DND-41 (cell line): ENCODE results near the gene TXLNA.

Experiments
- ATAC-seq: fragments of 200-7000 bp; cut with Tn5 transposase; 3 replicates; pipeline ENCODE4 v1.9.1; 2021; ENCODE audit warnings: low read depth; ENCODE audit not compliant: insufficient read depth
- DNase-seq: peaks from one replicate; pipeline ENCODE4 v3.0.0-alpha.2; 2020
- H2AFZ ChIP-seq: 2 replicates; pipeline ENCODE4 v1.6.0; 2012; ENCODE audit warnings: low read depth, low read length
- H3K27ac ChIP-seq: 2 replicates; pipeline ENCODE4 v1.5.1; 2012; ENCODE audit warnings: low read length, inconsistent platforms
- H3K27me3 ChIP-seq: fragments of 200-600 bp; sonication (generic); 2 replicates; pipeline ENCODE4 v1.6.0; 2012; ENCODE audit warnings: low read length, mild to moderate bottlenecking, inconsistent platforms; ENCODE audit not compliant: insufficient read depth, poor library complexity
- H3K36me3 ChIP-seq: 2 replicates; pipeline ENCODE4 v1.5.1; 2012; ENCODE audit warnings: low read length, inconsistent platforms; ENCODE audit not compliant: insufficient read depth
- H3K4me1 ChIP-seq: 2 replicates; pipeline ENCODE4 v1.5.1; 2012; ENCODE audit warnings: mild to moderate bottlenecking, low read length; ENCODE audit not compliant: insufficient read depth
- H3K4me2 ChIP-seq: 2 replicates; pipeline ENCODE4 v1.6.0; 2012; ENCODE audit warnings: mild to moderate bottlenecking, moderate library complexity, low read length, inconsistent platforms; ENCODE audit not compliant: insufficient read depth
- H3K4me3 ChIP-seq, 2 experiments: fragments of 200-600 bp in 1 of 2; shearing (Covaris generic) in 1 of 2; 2 replicates each; pipeline ENCODE4 v1.5.1; 2012 to 2016; ENCODE audit warnings: inconsistent platforms in 2 of 2, low read length in 2 of 2, mild to moderate bottlenecking in 2 of 2, low read depth in 1 of 2, moderate library complexity in 1 of 2
- H3K79me2 ChIP-seq: 2 replicates; pipeline ENCODE4 v1.6.0; 2012; ENCODE audit warnings: low read length, inconsistent platforms; ENCODE audit not compliant: insufficient read depth
- H3K9ac ChIP-seq: 2 replicates; pipeline ENCODE4 v1.6.0; 2012; ENCODE audit warnings: low read depth, mild to moderate bottlenecking, inconsistent platforms, low read length, moderate library complexity
- H3K9me3 ChIP-seq: 2 replicates; pipeline ENCODE4 v1.5.1; 2012; ENCODE audit warnings: low read length, moderate library complexity, mild to moderate bottlenecking, inconsistent platforms; ENCODE audit not compliant: insufficient read depth, severe bottlenecking
- H4K20me1 ChIP-seq: 2 replicates; pipeline ENCODE4 v1.6.0; 2012; ENCODE audit warnings: low read length; ENCODE audit not compliant: insufficient read depth
- CTCF ChIP-seq: IDR thresholded peaks from 2 replicates; pipeline ENCODE4 v1.5.1; 2012; ENCODE audit warnings: borderline replicate concordance, low read length, moderate library complexity, mild to moderate bottlenecking; ENCODE audit not compliant: poor library complexity, severe bottlenecking; ENCODE audit errors: extremely low read depth
- EZH2 ChIP-seq: IDR thresholded peaks from 3 replicates; pipeline ENCODE4 v1.6.1; 2012; ENCODE audit warnings: borderline replicate concordance, low read depth, mild to moderate bottlenecking, moderate library complexity, low read length, inconsistent platforms; ENCODE audit not compliant: severe bottlenecking

The TXLNA gene

GRCh38 chr1:32242341-32242851, 62.9 kb downstream of the TXLNA start:
- H3K36me3 ChIP-seq: no peaks in the 10 kb centered on the region
- 0 out of 3 replicates have a peak, but pooled peaks have one; percentile 23 for ATAC-seq
- H2AFZ ChIP-seq: no peak overlapping the region
- H3K79me2 ChIP-seq: no peaks in the 10 kb centered on the region
- H3K4me2 ChIP-seq: no peak overlapping the region
- H3K4me3 ChIP-seq: no peak overlapping the region
- H3K27ac ChIP-seq: no peak overlapping the region
- H3K9ac ChIP-seq: no peak overlapping the region
- H3K9me3 ChIP-seq: no peaks in the 10 kb centered on the region
- no peaks in the 10 kb centered on the region for H4K20me1 ChIP-seq
- H3K4me1 ChIP-seq: peaks cover 5% of the 10 kb centered on the region
- no peaks in the 10 kb centered on the region for H3K27me3 ChIP-seq
- DNase-seq: no peak
- TF ChIP-seq CTCF (no peak), EZH2 (no peak)

- H3K4me1 ChIP-seq: peaks cover 50% of the 10 kb centered on the region
- no peaks in the 10 kb centered on the region for H4K20me1 ChIP-seq
- H3K4me2 ChIP-seq: peak within 1 kb of the TSS; percentile 41
- H3K36me3 ChIP-seq: no peaks in the 10 kb centered on the region; the same call in 1 of the 2 replicates
- H3K79me2 ChIP-seq: peaks cover 12% of the 10 kb centered on the region
- no peak for DNase-seq
- TF ChIP-seq EZH2: no peak
- no peak for TF ChIP-seq CTCF
- H3K9ac ChIP-seq: peak within 1 kb of the TSS; percentile 70; the same call in 1 of the 2 replicates
- peak within 1 kb of the TSS; percentile 28; the same call in 1 of the 2 replicates for H2AFZ ChIP-seq
- H3K27me3 ChIP-seq: no peaks in the 10 kb centered on the region
- ATAC-seq: no peak
- H3K9me3 ChIP-seq: no peaks in the 10 kb centered on the region
- no peak within 1 kb of the TSS for H3K4me3 ChIP-seq
- H3K27ac ChIP-seq: peak within 1 kb of the TSS; percentile 98
Observed at GRCh38 chr1:32246888-32247273, 67.4 kb downstream of the TXLNA start, which contains the start of gene FAM167B. Gene FAM167B (plus strand): TSS chr1:32247222. CDS start chr1:32247422, 200 bp downstream.

- H3K27me3 ChIP-seq: no peaks in the 10 kb centered on the region
- H3K4me2 ChIP-seq: no peak overlapping the region
- ATAC-seq: no peak
- no peak for DNase-seq
- TF ChIP-seq EZH2 (no peak), CTCF (no peak)
- H3K36me3 ChIP-seq: no peaks in the 10 kb centered on the region; the same call in 1 of the 2 replicates
- no peak overlapping the region for H3K4me3 ChIP-seq
- peak overlapping the region; percentile 98 for H3K27ac ChIP-seq
- H3K9me3 ChIP-seq: no peaks in the 10 kb centered on the region
- H2AFZ ChIP-seq: peak overlapping the region; percentile 28; the same call in 1 of the 2 replicates
- H3K79me2 ChIP-seq: peaks cover 17% of the 10 kb centered on the region
- H3K4me1 ChIP-seq: peaks cover 55% of the 10 kb centered on the region
- H4K20me1 ChIP-seq: no peaks in the 10 kb centered on the region
- H3K9ac ChIP-seq: peak overlapping the region; percentile 70; the same call in 1 of the 2 replicates
Observed at GRCh38 chr1:32247452-32247851, 68.0 kb downstream of the TXLNA start.
